ENCODE results near the gene SLC34A2. TPM values are rescaled to one million over a fixed set of nuclear protein-coding genes. Genes with fewer than 3 reads are reported as not detected.

Gene SLC34A2
- total RNA-seq, 1 experiment from 2014 or later: 0.77 TPM

DNA sequence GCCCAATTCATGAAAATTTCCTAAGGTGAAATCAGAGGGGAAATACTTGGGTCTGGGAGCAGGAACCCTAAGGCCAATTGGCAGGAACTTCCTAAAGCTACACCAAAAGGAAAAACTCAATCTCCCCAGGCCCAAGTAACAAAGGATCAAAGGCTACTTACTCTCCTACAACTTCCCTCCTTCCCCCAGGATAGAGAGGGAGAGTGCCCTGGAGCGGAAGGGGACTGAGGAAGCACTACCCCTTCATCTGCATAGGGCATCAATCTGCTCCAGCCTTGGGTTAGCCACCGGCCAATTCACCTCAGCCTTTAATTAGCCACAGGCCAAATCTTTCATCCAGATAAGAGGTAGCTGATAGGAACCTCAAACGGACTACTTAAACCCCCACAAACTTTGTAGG lies 55.0 kb downstream of the SLC34A2 start:
- H3K9me3 ChIP-seq (ENCODE audit: control insufficient read depth, insufficient read depth, low read depth, low read length): no peaks in the 10 kb centered on the region
- TF ChIP-seq CTCF (IDR thresholded peaks at IDR 0.05): no peak
- TF ChIP-seq, protein P1, sequence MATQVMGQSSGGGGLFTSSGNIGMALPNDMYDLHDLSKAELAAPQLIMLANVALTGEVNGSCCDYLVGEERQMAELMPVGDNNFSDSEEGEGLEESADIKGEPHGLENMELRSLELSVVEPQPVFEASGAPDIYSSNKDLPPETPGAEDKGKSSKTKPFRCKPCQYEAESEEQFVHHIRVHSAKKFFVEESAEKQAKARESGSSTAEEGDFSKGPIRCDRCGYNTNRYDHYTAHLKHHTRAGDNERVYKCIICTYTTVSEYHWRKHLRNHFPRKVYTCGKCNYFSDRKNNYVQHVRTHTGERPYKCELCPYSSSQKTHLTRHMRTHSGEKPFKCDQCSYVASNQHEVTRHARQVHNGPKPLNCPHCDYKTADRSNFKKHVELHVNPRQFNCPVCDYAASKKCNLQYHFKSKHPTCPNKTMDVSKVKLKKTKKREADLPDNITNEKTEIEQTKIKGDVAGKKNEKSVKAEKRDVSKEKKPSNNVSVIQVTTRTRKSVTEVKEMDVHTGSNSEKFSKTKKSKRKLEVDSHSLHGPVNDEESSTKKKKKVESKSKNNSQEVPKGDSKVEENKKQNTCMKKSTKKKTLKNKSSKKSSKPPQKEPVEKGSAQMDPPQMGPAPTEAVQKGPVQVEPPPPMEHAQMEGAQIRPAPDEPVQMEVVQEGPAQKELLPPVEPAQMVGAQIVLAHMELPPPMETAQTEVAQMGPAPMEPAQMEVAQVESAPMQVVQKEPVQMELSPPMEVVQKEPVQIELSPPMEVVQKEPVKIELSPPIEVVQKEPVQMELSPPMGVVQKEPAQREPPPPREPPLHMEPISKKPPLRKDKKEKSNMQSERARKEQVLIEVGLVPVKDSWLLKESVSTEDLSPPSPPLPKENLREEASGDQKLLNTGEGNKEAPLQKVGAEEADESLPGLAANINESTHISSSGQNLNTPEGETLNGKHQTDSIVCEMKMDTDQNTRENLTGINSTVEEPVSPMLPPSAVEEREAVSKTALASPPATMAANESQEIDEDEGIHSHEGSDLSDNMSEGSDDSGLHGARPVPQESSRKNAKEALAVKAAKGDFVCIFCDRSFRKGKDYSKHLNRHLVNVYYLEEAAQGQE (IDR thresholded peaks at IDR 0.05; ENCODE audit: insufficient read depth in 1 of 2, low read depth in 2 of 2, low read length in 1 of 2): no peak
- no peak for TF ChIP-seq SIN3A (IDR thresholded peaks at IDR 0.05; ENCODE audit: borderline replicate concordance, insufficient read depth, low read depth, low read length)
- no peak for TF ChIP-seq TCF7L2 (IDR thresholded peaks at IDR 0.05; ENCODE audit: low read depth, low read length)
- TF ChIP-seq POLR2AphosphoS5 (IDR thresholded peaks at IDR 0.05; ENCODE audit: low read depth, low read length): no peak
- ChIA-PET CTCF (interaction anchor here (0.6 kb wide), 1 partner anchor 72 kb away, joined by 12 read pairs; no protein-coding TSS in a partner anchor), POLR2A (no interaction called here)
- intact Hi-C loops (cut with micrococcal nuclease; ENCODE audit: unreplicated experiment) (no loop called here), in situ Hi-C loops (cut with HindIII; ENCODE audit: low pct_unique_long_range_greater_than_20kb, low sequenced_read_pairs) (no loop called here)
- no peak overlapping the region for H3K4me3 ChIP-seq (ENCODE audit: low read depth in 2 of 2, low read length in 2 of 2)
- BruUV-seq (replicated peaks): no TSS peak
- ATAC-seq: no peak
- DNase-seq (ENCODE audit: low read depth, low spot score): no peak
- H3K36me3 ChIP-seq (ENCODE audit: control insufficient read depth, insufficient read depth, low read length): no peaks in the 10 kb centered on the region
- H3K4me1 ChIP-seq (ENCODE audit: control insufficient read depth, insufficient read depth, low read length): no peaks in the 10 kb centered on the region
- H3K27me3 ChIP-seq (ENCODE audit: control insufficient read depth, insufficient read depth, low read length): no peaks in the 10 kb centered on the region
- no peak overlapping the region for H3K27ac ChIP-seq (ENCODE audit: low read length)

GRCh38 chr4:25712611-25713010 lies 57.0 kb downstream of the SLC34A2 start:
- ATAC-seq (no peak), DNase-seq (ENCODE audit: low read depth, low spot score) (no peak)
- BruUV-seq (replicated peaks): no TSS peak
- no peak overlapping the region for H3K4me3 ChIP-seq (ENCODE audit: low read depth in 2 of 2, low read length in 2 of 2)
- CTCF ChIA-PET: no interaction called here
- in situ Hi-C loops (cut with HindIII; ENCODE audit: low pct_unique_long_range_greater_than_20kb, low sequenced_read_pairs): no loop called here
- intact Hi-C loops (cut with micrococcal nuclease; ENCODE audit: unreplicated experiment): no loop called here
- H3K9me3 ChIP-seq (ENCODE audit: control insufficient read depth, insufficient read depth, low read depth, low read length): no peaks in the 10 kb centered on the region
- H3K27me3 ChIP-seq (ENCODE audit: control insufficient read depth, insufficient read depth, low read length): no peaks in the 10 kb centered on the region
- H3K27ac ChIP-seq (ENCODE audit: low read length): no peak overlapping the region
- H3K4me1 ChIP-seq (ENCODE audit: control insufficient read depth, insufficient read depth, low read length): no peaks in the 10 kb centered on the region
- TF ChIP-seq CTCF (IDR thresholded peaks at IDR 0.05): no peak
- TF ChIP-seq SIN3A (IDR thresholded peaks at IDR 0.05; ENCODE audit: borderline replicate concordance, insufficient read depth, low read depth, low read length): no peak
- no peak for TF ChIP-seq TCF7L2 (IDR thresholded peaks at IDR 0.05; ENCODE audit: low read depth, low read length)
- TF ChIP-seq, protein P1 (IDR thresholded peaks at IDR 0.05; ENCODE audit: insufficient read depth in 1 of 2, low read depth in 2 of 2, low read length in 1 of 2): no peak
- no peak for TF ChIP-seq POLR2AphosphoS5 (IDR thresholded peaks at IDR 0.05; ENCODE audit: low read depth, low read length)
- POLR2A ChIA-PET: no interaction called here
- H3K36me3 ChIP-seq (ENCODE audit: control insufficient read depth, insufficient read depth, low read length): no peaks in the 10 kb centered on the region

Data from Panc1 (cell line).